Measurements from ENCODE around the gene SOS1. TPM values are rescaled to one million over a fixed set of nuclear protein-coding genes. Genes with fewer than 3 reads are reported as not detected.

The SOS1 gene
- total RNA-seq, 1 experiment from 2014 or later, result 28.7 TPM

DNA sequence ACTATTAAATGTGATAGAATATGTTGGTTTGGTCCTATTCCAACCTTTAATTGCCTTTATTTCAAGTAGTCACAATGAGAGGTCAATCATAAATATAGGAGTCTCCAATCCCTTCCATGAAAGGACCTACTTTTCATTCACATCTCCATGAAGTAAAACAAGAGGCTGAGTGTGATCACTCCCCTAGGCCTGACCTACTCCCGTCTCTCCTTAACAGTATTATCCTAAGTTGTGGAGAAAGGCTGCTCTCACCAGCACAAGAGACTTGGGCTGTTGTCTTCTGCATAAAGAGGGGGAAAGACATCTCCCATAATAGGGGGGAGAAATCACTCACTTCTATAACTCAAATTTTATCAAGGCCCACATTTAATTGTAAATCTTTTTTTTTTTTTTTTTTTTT, 105.4 kb downstream of the SOS1 start:
- no peaks in the 10 kb centered on the region for H3K27me3 ChIP-seq (ENCODE audit: control insufficient read depth, insufficient read depth, low read length)
- CTCF ChIA-PET, result no interaction called here
- H3K9me3 ChIP-seq (ENCODE audit: control insufficient read depth, insufficient read depth, low read depth, low read length), result no peaks in the 10 kb centered on the region
- intact Hi-C loops (cut with micrococcal nuclease; ENCODE audit: unreplicated experiment), result no loop called here
- TF ChIP-seq POLR2AphosphoS5 (IDR thresholded peaks at IDR 0.05; ENCODE audit: low read depth, low read length) (no peak), TCF7L2 (IDR thresholded peaks at IDR 0.05; ENCODE audit: low read depth, low read length) (no peak), SIN3A (IDR thresholded peaks at IDR 0.05; ENCODE audit: borderline replicate concordance, insufficient read depth, low read depth, low read length) (no peak)
- TF ChIP-seq, protein P1, sequence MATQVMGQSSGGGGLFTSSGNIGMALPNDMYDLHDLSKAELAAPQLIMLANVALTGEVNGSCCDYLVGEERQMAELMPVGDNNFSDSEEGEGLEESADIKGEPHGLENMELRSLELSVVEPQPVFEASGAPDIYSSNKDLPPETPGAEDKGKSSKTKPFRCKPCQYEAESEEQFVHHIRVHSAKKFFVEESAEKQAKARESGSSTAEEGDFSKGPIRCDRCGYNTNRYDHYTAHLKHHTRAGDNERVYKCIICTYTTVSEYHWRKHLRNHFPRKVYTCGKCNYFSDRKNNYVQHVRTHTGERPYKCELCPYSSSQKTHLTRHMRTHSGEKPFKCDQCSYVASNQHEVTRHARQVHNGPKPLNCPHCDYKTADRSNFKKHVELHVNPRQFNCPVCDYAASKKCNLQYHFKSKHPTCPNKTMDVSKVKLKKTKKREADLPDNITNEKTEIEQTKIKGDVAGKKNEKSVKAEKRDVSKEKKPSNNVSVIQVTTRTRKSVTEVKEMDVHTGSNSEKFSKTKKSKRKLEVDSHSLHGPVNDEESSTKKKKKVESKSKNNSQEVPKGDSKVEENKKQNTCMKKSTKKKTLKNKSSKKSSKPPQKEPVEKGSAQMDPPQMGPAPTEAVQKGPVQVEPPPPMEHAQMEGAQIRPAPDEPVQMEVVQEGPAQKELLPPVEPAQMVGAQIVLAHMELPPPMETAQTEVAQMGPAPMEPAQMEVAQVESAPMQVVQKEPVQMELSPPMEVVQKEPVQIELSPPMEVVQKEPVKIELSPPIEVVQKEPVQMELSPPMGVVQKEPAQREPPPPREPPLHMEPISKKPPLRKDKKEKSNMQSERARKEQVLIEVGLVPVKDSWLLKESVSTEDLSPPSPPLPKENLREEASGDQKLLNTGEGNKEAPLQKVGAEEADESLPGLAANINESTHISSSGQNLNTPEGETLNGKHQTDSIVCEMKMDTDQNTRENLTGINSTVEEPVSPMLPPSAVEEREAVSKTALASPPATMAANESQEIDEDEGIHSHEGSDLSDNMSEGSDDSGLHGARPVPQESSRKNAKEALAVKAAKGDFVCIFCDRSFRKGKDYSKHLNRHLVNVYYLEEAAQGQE (IDR thresholded peaks at IDR 0.05; ENCODE audit: insufficient read depth in 1 of 2, low read depth in 2 of 2, low read length in 1 of 2), result no peak
- TF ChIP-seq, protein P2, sequence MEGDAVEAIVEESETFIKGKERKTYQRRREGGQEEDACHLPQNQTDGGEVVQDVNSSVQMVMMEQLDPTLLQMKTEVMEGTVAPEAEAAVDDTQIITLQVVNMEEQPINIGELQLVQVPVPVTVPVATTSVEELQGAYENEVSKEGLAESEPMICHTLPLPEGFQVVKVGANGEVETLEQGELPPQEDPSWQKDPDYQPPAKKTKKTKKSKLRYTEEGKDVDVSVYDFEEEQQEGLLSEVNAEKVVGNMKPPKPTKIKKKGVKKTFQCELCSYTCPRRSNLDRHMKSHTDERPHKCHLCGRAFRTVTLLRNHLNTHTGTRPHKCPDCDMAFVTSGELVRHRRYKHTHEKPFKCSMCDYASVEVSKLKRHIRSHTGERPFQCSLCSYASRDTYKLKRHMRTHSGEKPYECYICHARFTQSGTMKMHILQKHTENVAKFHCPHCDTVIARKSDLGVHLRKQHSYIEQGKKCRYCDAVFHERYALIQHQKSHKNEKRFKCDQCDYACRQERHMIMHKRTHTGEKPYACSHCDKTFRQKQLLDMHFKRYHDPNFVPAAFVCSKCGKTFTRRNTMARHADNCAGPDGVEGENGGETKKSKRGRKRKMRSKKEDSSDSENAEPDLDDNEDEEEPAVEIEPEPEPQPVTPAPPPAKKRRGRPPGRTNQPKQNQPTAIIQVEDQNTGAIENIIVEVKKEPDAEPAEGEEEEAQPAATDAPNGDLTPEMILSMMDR (IDR thresholded peaks at IDR 0.05), result no peak
- no peak overlapping the region for H3K27ac ChIP-seq (ENCODE audit: low read length)
- ATAC-seq (no peak), DNase-seq (ENCODE audit: low read depth, low spot score) (no peak)
- H3K36me3 ChIP-seq (ENCODE audit: control insufficient read depth, insufficient read depth, low read length), result peaks cover 12% of the 10 kb centered on the region; the same call in 1 of the 2 replicates
- POLR2A ChIA-PET, result no interaction called here
- in situ Hi-C loops (cut with HindIII; ENCODE audit: low pct_unique_long_range_greater_than_20kb, low sequenced_read_pairs), result no loop called here
- H3K4me3 ChIP-seq (ENCODE audit: low read depth in 2 of 2, low read length in 2 of 2), result no peak overlapping the region
- H3K4me1 ChIP-seq (ENCODE audit: control insufficient read depth, insufficient read depth, low read length), result no peaks in the 10 kb centered on the region
- no TSS peak for BruUV-seq (replicated peaks)

DNA sequence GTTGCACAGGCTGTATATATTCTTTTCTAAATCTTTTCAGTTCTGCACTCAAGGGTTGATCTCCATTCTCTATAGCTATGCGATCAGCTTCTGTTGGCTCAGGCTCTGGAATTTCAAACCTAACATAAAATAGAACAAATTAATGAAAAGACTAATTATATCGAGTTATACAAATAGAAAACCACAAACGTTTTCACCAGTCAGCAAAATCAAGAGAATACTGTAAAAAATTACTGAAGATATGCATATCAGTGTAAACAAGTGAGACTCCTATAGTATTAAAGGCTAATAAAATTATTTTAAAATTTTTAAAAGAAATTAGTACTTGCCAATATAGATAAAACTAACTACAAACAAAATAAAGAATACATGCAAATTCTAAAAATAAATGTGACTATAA, 107.0 kb downstream of the SOS1 start:
- Histone ChIP-seq H3K4me1 (ENCODE audit: control insufficient read depth, insufficient read depth, low read length) (no peaks in the 10 kb centered on the region), H3K27ac (ENCODE audit: low read length) (no peak overlapping the region), H3K9me3 (ENCODE audit: control insufficient read depth, insufficient read depth, low read depth, low read length) (no peaks in the 10 kb centered on the region), H3K27me3 (ENCODE audit: control insufficient read depth, insufficient read depth, low read length) (no peaks in the 10 kb centered on the region), H3K4me3 (ENCODE audit: low read depth in 2 of 2, low read length in 2 of 2) (no peak overlapping the region), H3K36me3 (ENCODE audit: control insufficient read depth, insufficient read depth, low read length) (peaks cover 17% of the 10 kb centered on the region; the same call in 1 of the 2 replicates)
- BruUV-seq (replicated peaks), result no TSS peak
- POLR2A ChIA-PET, result no interaction called here
- no peak for ATAC-seq
- intact Hi-C loops (cut with micrococcal nuclease; ENCODE audit: unreplicated experiment), result no loop called here
- no peak for DNase-seq (ENCODE audit: low read depth, low spot score)
- TF ChIP-seq, protein P2 (IDR thresholded peaks at IDR 0.05), result no peak
- TF ChIP-seq, protein P1 (IDR thresholded peaks at IDR 0.05; ENCODE audit: insufficient read depth in 1 of 2, low read depth in 2 of 2, low read length in 1 of 2), result no peak
- TF ChIP-seq TCF7L2 (IDR thresholded peaks at IDR 0.05; ENCODE audit: low read depth, low read length) (no peak), POLR2AphosphoS5 (IDR thresholded peaks at IDR 0.05; ENCODE audit: low read depth, low read length) (no peak), SIN3A (IDR thresholded peaks at IDR 0.05; ENCODE audit: borderline replicate concordance, insufficient read depth, low read depth, low read length) (no peak)
- CTCF ChIA-PET, result no interaction called here
- in situ Hi-C loops (cut with HindIII; ENCODE audit: low pct_unique_long_range_greater_than_20kb, low sequenced_read_pairs), result no loop called here

All from Panc1 (cell line).